Common myeloid progenitor, CD34-positive (primary cell): ENCODE results near the gene MYO1F.
A peak's percentile ranks its signal among the peaks of the same experiment; 100 is the strongest.
"Not testable (repeated sequence)": the region's sequence is repeated elsewhere in the genome, so short reads cannot be mapped to it uniquely, and the experiment has no call there.

Experiments
- CTCF ChIA-PET: fragments of 350-600 bp; sonication (Branson Sonifier 250); formaldehyde crosslinking; loops from one replicate; lab custom pipeline; 2021; ENCODE audit warnings: antibody characterized with exemption; lab: Charles Lee
- POLR2A ChIA-PET: fragments of 350-600 bp; sonication (Branson Sonifier 250); formaldehyde crosslinking; loops from one replicate; lab custom pipeline; 2021; ENCODE audit warnings: antibody characterized with exemption; lab: Charles Lee
- DNase-seq, 3 donors: peaks; one replicate each; pipeline versions ENCODE4 v3.0.0 to v3.0.0-alpha.2; 2013
- H3K27ac ChIP-seq, 2 experiments: 1 replicate in 1 of 2; 2 replicates in 1 of 2; pipeline ENCODE4 v1.7.0; 2013; ENCODE audit warnings: inconsistent platforms in 2 of 2, low read length in 2 of 2, mild to moderate bottlenecking in 2 of 2, low read depth in 1 of 2, moderate library complexity in 1 of 2; ENCODE audit not compliant: severe bottlenecking in 2 of 2, insufficient read depth in 1 of 2, poor library complexity in 1 of 2
- H3K27me3 ChIP-seq, 5 experiments: replicated peaks in 2 of 5; 1 replicate in 3 of 5; 2 replicates in 2 of 5; pipeline versions ENCODE4 v1.6.1 to v1.7.0; 2013; ENCODE audit warnings: low read length in 4 of 5, mild to moderate bottlenecking in 2 of 5, moderate library complexity in 2 of 5, inconsistent platforms in 1 of 5; ENCODE audit not compliant: insufficient read depth in 5 of 5, control insufficient read depth in 4 of 5
- H3K36me3 ChIP-seq, 4 experiments: 1 replicate in 2 of 4; 2 replicates in 2 of 4; pipeline versions ENCODE4 v1.6.1 to v1.7.0; 2013; ENCODE audit warnings: low read length in 3 of 4, control low read depth in 1 of 4, mild to moderate bottlenecking in 1 of 4; ENCODE audit not compliant: control insufficient read depth in 4 of 4, insufficient read depth in 4 of 4
- H3K4me1 ChIP-seq, 4 experiments: 1 replicate in 3 of 4; 2 replicates in 1 of 4; pipeline versions ENCODE4 v1.6.1 to v1.7.1; 2013; ENCODE audit warnings: low read length in 3 of 4, mild to moderate bottlenecking in 3 of 4, control low read depth in 1 of 4, inconsistent platforms in 1 of 4, moderate library complexity in 1 of 4; ENCODE audit not compliant: control insufficient read depth in 4 of 4, insufficient read depth in 4 of 4; ENCODE audit errors: control extremely low read depth in 1 of 4
- H3K4me3 ChIP-seq, 7 experiments: 1 replicate in 4 of 7; 2 replicates in 3 of 7; pipeline versions ENCODE4 v1.5.1 to v1.7.0; 2013; ENCODE audit warnings: mild to moderate bottlenecking in 7 of 7, low read length in 6 of 7, moderate library complexity in 6 of 7, inconsistent platforms in 2 of 7, low read depth in 2 of 7, control low read depth in 1 of 7; ENCODE audit not compliant: insufficient read depth in 4 of 7, control insufficient read depth in 1 of 7; ENCODE audit errors: extremely low read depth in 1 of 7
- H3K9me3 ChIP-seq, 5 experiments: 1 replicate in 4 of 5; 2 replicates in 1 of 5; pipeline versions ENCODE4 v1.6.1 to v1.7.1; 2013; ENCODE audit warnings: low read length in 4 of 5, mild to moderate bottlenecking in 2 of 5, inconsistent platforms in 1 of 5, low read depth in 1 of 5, moderate library complexity in 1 of 5; ENCODE audit not compliant: control insufficient read depth in 4 of 5, insufficient read depth in 2 of 5; ENCODE audit errors: control extremely low read depth in 1 of 5
- WGBS: methylation state at CpG from one replicate; pipeline ENCODE4 v1.1.5; 2013; ENCODE audit not compliant: insufficient coverage; 5-methylcytosine and 5-hydroxymethylcytosine counted together

The MYO1F gene

GRCh38 chr19:8517551-8518442 is 59.4 kb downstream of the MYO1F start:
- CTCF ChIA-PET: interaction anchor here (1.2 to 3.7 kb wide), 4 partner anchors 14 to 61 kb away, joined by 4 to 19 read pairs (median 11); partner anchors contain the start of gene MYO1F

GRCh38 chr19:8515317-8515716 is 61.9 kb downstream of the MYO1F start:
- peaks cover 0 to 13% (median 8%) of the 10 kb centered on the region in 4 experiments for H3K36me3 ChIP-seq
- POLR2A ChIA-PET: no interaction called here
- CTCF ChIA-PET: interaction anchor here (2.8 to 3.5 kb wide), 3 partner anchors 16 to 62 kb away, joined by 8 to 34 read pairs (median 17); partner anchors contain the start of gene MYO1F
- WGBS: 98% methylated on average over 4 of the region's 11 CpGs
- H3K9me3 ChIP-seq: no peaks in the 10 kb centered on the region
- H3K4me3 ChIP-seq: no peak overlapping the region
- peak in 2 of 3 donors; percentile 39 to 41 for DNase-seq
- peaks cover 6 to 66% (median 42%) of the 10 kb centered on the region in 4 experiments for H3K4me1 ChIP-seq
- no peak overlapping the region for H3K27ac ChIP-seq
- no peaks in the 10 kb centered on the region for H3K27me3 ChIP-seq

More at GRCh38 chr19:8517551-8518442, 59.4 kb downstream of the MYO1F start:
- DNase-seq: peak in 2 of 3 donors; percentile 71 to 85
- Histone ChIP-seq H3K27ac (no peak overlapping the region), H3K4me1 (peaks cover 6 to 55% (median 36%) of the 10 kb centered on the region in 4 experiments), H3K27me3 (no peaks in the 10 kb centered on the region), H3K9me3 (no peaks in the 10 kb centered on the region), H3K36me3 (peaks cover 2 to 19% (median 15%) of the 10 kb centered on the region in 4 experiments), H3K4me3 (peak overlapping the region in 3 of 7 experiments; percentile 28 to 45 (median 32))
- POLR2A ChIA-PET: no interaction called here
- 37% methylated on average over 8 of the region's 10 CpGs for WGBS

- CTCF ChIA-PET: interaction anchor here (1.2 to 3.5 kb wide), 5 partner anchors 10 to 66 kb away, joined by 3 to 34 read pairs (median 8); partner anchors contain the start of gene MYO1F
- peaks cover 0 to 15% (median 9%) of the 10 kb centered on the region in 4 experiments for H3K36me3 ChIP-seq
- peaks cover 6 to 66% (median 42%) of the 10 kb centered on the region in 4 experiments for H3K4me1 ChIP-seq
- not testable (repeated sequence) for H3K9me3 ChIP-seq, DNase-seq, H3K27me3 ChIP-seq
- H3K4me3 ChIP-seq: peak overlapping the region in 6 of 7 experiments; percentile 59 to 92 (median 82)
- POLR2A ChIA-PET: interaction anchor here (0.9 to 1.8 kb wide), 5 partner anchors 12 to 65 kb away, joined by 3 to 8 read pairs (median 4); partner anchors contain the start of gene PRAM1
- WGBS: 95% methylated on average over 15 of the region's 21 CpGs
- peak overlapping the region; percentile 89 to 94 for H3K27ac ChIP-seq
These were observed 62.7 kb downstream of the MYO1F start for GRCh38 chr19:8514505-8515009.

- CTCF ChIA-PET: interaction anchor here (0.6 to 3.5 kb wide), 7 partner anchors 9 to 69 kb away, joined by 3 to 34 read pairs (median 3); partner anchors contain the start of gene MYO1F
- WGBS: 0% methylated on average over 51 of the region's 70 CpGs
- POLR2A ChIA-PET: interaction anchor here (0.9 to 1.8 kb wide), 5 partner anchors 11 to 65 kb away, joined by 3 to 8 read pairs (median 4); partner anchors contain the start of gene PRAM1
- Histone ChIP-seq H3K36me3 (peaks cover 0 to 15% (median 9%) of the 10 kb centered on the region in 4 experiments), H3K4me1 (peaks cover 6 to 66% (median 43%) of the 10 kb centered on the region in 4 experiments), H3K9me3 (no peaks in the 10 kb centered on the region), H3K27me3 (no peaks in the 10 kb centered on the region), H3K4me3 (peak within 1 kb of the TSS; percentile 59 to 94 (median 83)), H3K27ac (peak within 1 kb of the TSS; percentile 89 to 94)
- peak; percentile 89 to 95 (median 94) for DNase-seq
These were observed 63.3 kb downstream of the MYO1F start, which contains the start of gene ZNF414 for GRCh38 chr19:8513687-8514504. Gene ZNF414 (minus strand): TSS chr19:8514167. CDS start chr19:8514046, 121 bp downstream.

DNA sequence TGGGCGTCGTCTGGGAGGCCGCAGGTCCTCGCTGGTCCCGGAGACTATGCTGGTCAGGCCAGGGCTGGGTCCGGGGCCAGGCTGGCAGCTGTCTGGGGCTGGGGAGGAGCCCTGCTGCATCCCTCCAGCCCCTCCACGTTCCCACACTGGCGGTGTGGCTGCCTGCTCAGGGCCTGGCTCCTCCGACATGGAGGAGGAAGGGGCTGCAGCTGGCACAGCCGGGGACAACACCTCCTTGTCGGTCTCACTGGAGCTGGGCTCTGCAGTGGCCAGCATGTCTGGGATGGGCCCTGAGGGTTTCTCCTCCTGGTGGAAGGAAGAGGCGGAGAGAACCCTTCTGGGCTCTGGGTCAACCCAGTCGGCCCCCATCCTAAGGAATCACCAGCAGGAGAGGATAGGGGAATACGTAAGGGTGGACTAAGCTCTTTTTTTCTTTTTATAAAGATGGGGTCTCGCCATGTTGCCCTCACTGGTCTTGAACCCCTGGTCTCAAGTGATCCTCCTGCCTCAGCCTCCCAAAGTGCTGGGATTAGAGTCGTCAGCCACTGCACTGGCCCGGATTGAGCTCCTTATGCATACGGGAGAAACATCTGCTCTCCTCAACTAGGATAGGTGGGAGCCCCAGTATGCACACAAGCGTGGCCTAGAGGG is 64.1 kb downstream of the MYO1F start:
- Histone ChIP-seq H3K4me1 (peaks cover 6 to 63% (median 43%) of the 10 kb centered on the region in 4 experiments), H3K27ac (peak overlapping the region; percentile 89 to 94), H3K4me3 (peak overlapping the region; percentile 43 to 94 (median 83)), H3K36me3 (peaks cover 0 to 15% (median 9%) of the 10 kb centered on the region in 4 experiments), H3K9me3 (no peaks in the 10 kb centered on the region), H3K27me3 (no peaks in the 10 kb centered on the region)
- ChIA-PET POLR2A (interaction anchor here (1.5 to 1.8 kb wide), 3 partner anchors 19 to 66 kb away, joined by 4 to 8 read pairs (median 7); no protein-coding TSS in a partner anchor), CTCF (interaction anchor here (1.2 to 3.5 kb wide), 6 partner anchors 8 to 64 kb away, joined by 3 to 34 read pairs (median 6); partner anchors contain the start of gene MYO1F)
- 73% methylated on average over 15 of the region's 19 CpGs for WGBS
- DNase-seq: no peak
